SJSA1 (cell line): ENCODE data around the gene NEGR1. TPM values are rescaled to one million over a fixed set of nuclear protein-coding genes. Genes with fewer than 3 reads are reported as not detected.

ENCODE experiments used
- DNase-seq, 2 experiments: peaks; one replicate each; pipeline ENCODE4 v3.0.0-alpha.2; 2015 to 2020; ENCODE audit warnings: low spot score in 2 of 2, low read depth in 1 of 2
- H3K27ac ChIP-seq: fragments of 250-450 bp; sonication (Bioruptor Pico); 2 replicates; pipeline ENCODE4 v1.5.1; 2020; ENCODE audit warnings: mild to moderate bottlenecking, moderate library complexity
- H3K27me3 ChIP-seq: fragments of 250-450 bp; sonication (Bioruptor Pico); replicated peaks from 2 replicates; pipeline ENCODE4 v1.5.1; 2020; ENCODE audit warnings: mild to moderate bottlenecking, moderate library complexity
- H3K36me3 ChIP-seq: fragments of 250-450 bp; sonication (Bioruptor Pico); 2 replicates; pipeline ENCODE4 v1.5.1; 2020; ENCODE audit warnings: mild to moderate bottlenecking
- H3K4me1 ChIP-seq: fragments of 250-450 bp; sonication (Bioruptor Pico); replicated peaks from 2 replicates; pipeline ENCODE4 v1.6.1; 2021; ENCODE audit warnings: mild to moderate bottlenecking
- H3K4me3 ChIP-seq: fragments of 250-450 bp; sonication (Bioruptor Pico); 2 replicates; pipeline ENCODE4 v1.5.1; 2020; ENCODE audit warnings: mild to moderate bottlenecking
- H3K9me3 ChIP-seq: fragments of 250-450 bp; sonication (Bioruptor Pico); replicated peaks from 2 replicates; pipeline ENCODE4 v1.5.1; 2020; ENCODE audit warnings: mild to moderate bottlenecking
- total RNA-seq: library from RNA; depleted of rRNA; stranded (reverse); fragments of >200 nt; shearing (Covaris generic); gene quantifications from 2 replicates; pipeline ENCODE4 v1.2.3, GENCODE V29; 2014

The NEGR1 gene
- total RNA-seq, 1 experiment from 2014 or later, result 1.9 TPM

GRCh38 chr1:71526824-71527223 is 755.5 kb downstream of the NEGR1 start:
- Histone ChIP-seq H3K27ac (no peak overlapping the region), H3K27me3 (no peaks in the 10 kb centered on the region), H3K4me1 (no peaks in the 10 kb centered on the region), H3K9me3 (no peaks in the 10 kb centered on the region), H3K4me3 (no peak overlapping the region), H3K36me3 (no peaks in the 10 kb centered on the region)
- no peak for DNase-seq

- Histone ChIP-seq H3K4me1 (no peaks in the 10 kb centered on the region), H3K36me3 (no peaks in the 10 kb centered on the region), H3K27ac (no peak overlapping the region), H3K4me3 (no peak overlapping the region), H3K27me3 (no peaks in the 10 kb centered on the region), H3K9me3 (no peaks in the 10 kb centered on the region)
- DNase-seq, result no peak
Measured at GRCh38 chr1:71522721-71523120, 759.6 kb downstream of the NEGR1 start.

GRCh38 chr1:71521655-71522264 is 760.6 kb downstream of the NEGR1 start:
- H3K9me3 ChIP-seq, result no peaks in the 10 kb centered on the region
- DNase-seq, result peak in 1 of 2 experiments; percentile 14
- no peaks in the 10 kb centered on the region for H3K27me3 ChIP-seq
- no peak overlapping the region for H3K4me3 ChIP-seq
- H3K4me1 ChIP-seq, result no peaks in the 10 kb centered on the region
- H3K27ac ChIP-seq, result no peak overlapping the region
- no peaks in the 10 kb centered on the region for H3K36me3 ChIP-seq

DNA sequence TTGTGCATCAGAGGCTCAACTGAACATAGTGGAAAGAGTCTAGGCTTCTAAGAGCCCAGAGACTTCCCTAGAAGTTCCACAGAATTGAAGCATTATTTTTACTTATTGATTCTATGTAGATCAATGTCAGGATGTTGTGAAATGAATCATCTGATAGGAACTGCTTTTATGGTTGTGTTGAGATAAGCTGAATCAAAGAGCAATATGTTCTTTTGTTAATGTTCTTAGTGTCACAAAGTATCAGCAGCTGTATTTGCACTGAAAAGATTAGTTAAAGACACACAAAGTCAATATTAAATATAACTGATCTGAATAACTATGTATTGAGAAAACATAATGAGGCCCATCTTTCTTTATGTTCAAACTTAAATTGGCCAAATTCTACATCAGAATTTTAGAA is 770.8 kb downstream of the NEGR1 start:
- H3K36me3 ChIP-seq, result no peaks in the 10 kb centered on the region
- no peaks in the 10 kb centered on the region for H3K9me3 ChIP-seq
- no peaks in the 10 kb centered on the region for H3K27me3 ChIP-seq
- no peak overlapping the region for H3K4me3 ChIP-seq
- DNase-seq, result no peak
- H3K4me1 ChIP-seq, result no peaks in the 10 kb centered on the region
- H3K27ac ChIP-seq, result no peak overlapping the region

DNA sequence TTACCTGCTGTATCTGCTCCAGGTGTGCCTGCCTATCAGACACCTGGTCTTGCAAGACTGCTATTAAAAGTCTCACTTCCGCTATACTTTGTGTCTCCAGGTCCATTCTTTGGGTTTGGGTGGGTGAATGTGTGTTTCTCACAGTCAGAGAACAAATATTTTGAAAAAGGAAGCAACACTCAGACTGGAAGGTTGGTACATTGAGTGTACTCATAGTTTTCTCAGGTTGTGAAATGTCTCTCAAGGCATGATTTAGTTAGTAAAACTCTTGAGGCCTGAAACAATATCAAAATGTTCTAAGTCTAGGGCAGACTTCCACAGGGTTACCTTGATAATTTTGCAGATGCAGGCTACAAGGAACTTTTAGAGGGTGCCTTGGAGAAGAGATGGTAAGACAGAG is 771.6 kb downstream of the NEGR1 start:
- no peak overlapping the region for H3K4me3 ChIP-seq
- no peaks in the 10 kb centered on the region for H3K36me3 ChIP-seq
- H3K27me3 ChIP-seq, result no peaks in the 10 kb centered on the region
- DNase-seq, result no peak
- no peaks in the 10 kb centered on the region for H3K9me3 ChIP-seq
- H3K4me1 ChIP-seq, result no peaks in the 10 kb centered on the region
- H3K27ac ChIP-seq, result no peak overlapping the region

DNA sequence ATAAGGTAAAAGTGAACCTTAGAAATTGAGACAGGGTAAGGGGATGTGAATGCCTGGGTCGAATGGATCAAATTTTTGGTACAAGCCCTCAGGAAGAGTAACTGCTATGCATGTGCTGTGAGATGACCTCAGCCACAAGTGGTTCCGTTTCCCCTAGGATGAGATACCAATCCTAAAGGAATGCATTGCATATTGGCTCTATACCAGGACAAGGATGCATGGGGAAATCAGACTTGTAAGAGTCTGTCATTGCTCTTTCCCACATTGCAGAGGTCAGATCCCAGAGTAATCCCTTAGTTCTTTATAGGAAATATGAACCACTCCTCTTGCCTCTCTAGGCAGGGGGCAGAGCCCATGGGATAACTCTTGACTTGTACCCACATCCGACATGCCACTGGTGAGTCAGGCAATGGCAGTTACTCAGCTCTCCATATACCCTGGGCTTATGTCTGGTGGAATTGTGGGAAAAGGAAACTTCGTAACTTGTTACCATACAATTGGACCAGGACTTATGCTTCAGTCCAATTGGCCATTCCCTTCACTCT is 773.2 kb downstream of the NEGR1 start:
- DNase-seq, result no peak
- Histone ChIP-seq H3K27ac (no peak overlapping the region), H3K4me1 (no peaks in the 10 kb centered on the region), H3K9me3 (no peaks in the 10 kb centered on the region), H3K36me3 (no peaks in the 10 kb centered on the region), H3K4me3 (no peak overlapping the region), H3K27me3 (no peaks in the 10 kb centered on the region)

DNA sequence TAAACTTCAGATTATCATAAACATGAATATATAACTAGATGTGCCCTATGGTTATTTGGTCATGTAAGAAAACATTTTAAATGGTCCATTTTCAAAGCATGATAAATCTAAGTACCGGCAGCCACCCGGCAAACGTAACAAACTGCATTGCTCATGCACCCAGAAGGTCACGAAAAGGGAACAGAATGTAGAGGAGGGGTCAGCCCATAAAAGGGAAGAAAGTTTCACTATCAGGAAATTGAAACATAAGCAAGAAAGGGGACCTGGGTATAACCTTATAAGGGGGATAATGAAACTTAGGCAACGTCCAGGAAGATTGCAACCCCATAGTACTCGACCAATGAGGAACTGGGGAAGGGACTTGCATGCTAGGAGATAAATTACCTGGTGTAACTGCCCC is 780.3 kb downstream of the NEGR1 start:
- Histone ChIP-seq H3K27ac (no peak overlapping the region), H3K4me3 (no peak overlapping the region), H3K27me3 (no peaks in the 10 kb centered on the region), H3K9me3 (no peaks in the 10 kb centered on the region), H3K36me3 (no peaks in the 10 kb centered on the region), H3K4me1 (no peaks in the 10 kb centered on the region)
- no peak for DNase-seq

DNA sequence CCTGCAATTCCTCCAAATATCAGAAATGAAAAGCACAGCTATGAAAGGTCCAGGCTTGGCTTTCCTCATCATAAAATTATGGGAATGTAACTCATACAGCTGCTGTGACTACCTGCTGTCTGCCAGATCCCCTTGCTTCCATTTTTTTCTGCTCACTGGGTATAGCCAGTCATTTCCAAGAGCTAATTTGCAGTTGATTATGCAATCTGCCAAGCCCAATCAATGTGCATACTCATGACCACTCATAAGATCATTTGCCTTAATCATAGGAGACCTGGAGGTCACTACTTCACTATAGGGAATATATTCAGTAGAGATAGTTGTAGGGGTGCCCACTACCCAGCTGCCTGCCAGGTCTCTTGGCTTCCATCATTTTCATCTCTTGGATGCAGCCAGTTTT is 783.8 kb downstream of the NEGR1 start:
- Histone ChIP-seq H3K4me1 (no peaks in the 10 kb centered on the region), H3K36me3 (no peaks in the 10 kb centered on the region), H3K27ac (no peak overlapping the region), H3K27me3 (no peaks in the 10 kb centered on the region), H3K4me3 (no peak overlapping the region), H3K9me3 (no peaks in the 10 kb centered on the region)
- DNase-seq, result no peak

DNA sequence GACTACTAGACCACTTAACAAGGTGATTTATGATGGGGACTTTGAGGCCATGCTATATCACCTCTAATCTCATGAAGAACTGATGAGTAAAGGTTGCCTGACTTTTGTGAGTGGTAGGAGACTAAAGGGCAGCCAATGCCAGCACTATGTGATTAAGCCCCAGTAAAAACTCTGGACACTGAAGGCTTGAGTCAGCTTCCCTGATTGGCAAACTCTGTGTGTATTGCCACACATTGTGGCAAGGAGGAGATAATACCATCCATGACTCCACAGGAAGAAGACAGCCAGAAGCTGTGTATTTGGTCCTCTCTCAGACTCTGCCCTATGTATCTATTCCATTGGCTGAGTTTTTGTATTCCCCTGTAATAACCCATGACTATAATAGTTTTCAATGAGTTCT is 788.2 kb downstream of the NEGR1 start:
- H3K36me3 ChIP-seq, result no peaks in the 10 kb centered on the region
- H3K27me3 ChIP-seq, result no peaks in the 10 kb centered on the region
- no peak overlapping the region for H3K27ac ChIP-seq
- H3K4me1 ChIP-seq, result no peaks in the 10 kb centered on the region
- no peak overlapping the region for H3K4me3 ChIP-seq
- no peak for DNase-seq
- no peaks in the 10 kb centered on the region for H3K9me3 ChIP-seq

DNA sequence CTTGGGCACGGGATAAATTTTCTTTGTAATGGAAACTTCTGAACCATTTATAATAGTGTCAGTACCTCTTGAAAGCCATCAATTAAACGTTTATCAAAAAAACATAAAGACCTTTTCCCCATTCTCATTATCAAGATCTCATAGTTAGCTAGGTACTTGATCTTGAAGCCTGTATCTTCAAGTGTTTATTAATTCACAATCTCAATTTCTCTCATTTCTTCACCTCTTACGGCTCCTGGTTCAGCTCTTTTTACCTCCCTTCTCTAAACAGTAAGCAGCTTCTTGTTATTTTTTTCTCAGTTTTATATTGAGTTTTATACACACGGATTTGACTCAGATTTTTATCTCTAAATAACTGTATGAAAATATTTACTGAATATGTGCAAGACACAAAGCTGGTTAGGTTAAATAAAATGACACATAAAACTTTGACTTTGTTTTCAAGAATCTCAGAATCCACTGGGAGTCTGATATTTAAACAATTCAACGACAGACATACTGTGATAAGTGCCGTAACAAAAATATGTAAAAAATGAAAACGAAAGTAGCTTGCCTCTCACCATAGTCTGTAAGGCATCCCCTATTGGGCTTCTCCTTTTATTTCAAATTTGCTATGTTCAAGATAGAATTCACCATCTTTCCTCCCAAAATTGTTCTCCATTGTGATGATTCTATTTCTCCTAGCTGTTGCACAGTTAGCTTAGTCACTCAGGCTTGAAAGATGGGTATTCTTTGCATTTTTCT is 789.9 kb downstream of the NEGR1 start:
- Histone ChIP-seq H3K4me3 (no peak overlapping the region), H3K27ac (no peak overlapping the region), H3K9me3 (no peaks in the 10 kb centered on the region), H3K4me1 (no peaks in the 10 kb centered on the region), H3K27me3 (no peaks in the 10 kb centered on the region), H3K36me3 (no peaks in the 10 kb centered on the region)
- DNase-seq, result no peak

DNA sequence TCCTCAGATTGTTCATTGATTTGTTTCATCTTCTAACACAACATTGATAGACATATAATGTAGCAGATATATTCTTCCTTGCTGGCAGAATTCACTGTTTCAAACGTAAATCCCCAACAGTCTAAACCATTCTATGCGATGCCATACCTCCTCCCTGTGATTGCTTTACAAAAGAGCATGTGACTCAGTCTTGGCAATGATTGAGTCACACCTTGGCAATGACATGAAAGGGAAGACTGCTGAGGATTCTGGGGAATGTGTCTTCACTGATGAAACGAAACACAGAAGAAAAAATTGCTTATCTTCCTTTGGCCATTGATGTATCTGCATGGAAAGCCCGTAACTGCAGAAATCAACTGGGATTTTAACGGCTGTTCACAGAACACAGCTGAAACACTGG is 791.9 kb downstream of the NEGR1 start:
- Histone ChIP-seq H3K27me3 (no peaks in the 10 kb centered on the region), H3K4me3 (no peak overlapping the region), H3K9me3 (no peaks in the 10 kb centered on the region), H3K36me3 (no peaks in the 10 kb centered on the region), H3K4me1 (no peaks in the 10 kb centered on the region), H3K27ac (no peak overlapping the region)
- DNase-seq, result no peak

DNA sequence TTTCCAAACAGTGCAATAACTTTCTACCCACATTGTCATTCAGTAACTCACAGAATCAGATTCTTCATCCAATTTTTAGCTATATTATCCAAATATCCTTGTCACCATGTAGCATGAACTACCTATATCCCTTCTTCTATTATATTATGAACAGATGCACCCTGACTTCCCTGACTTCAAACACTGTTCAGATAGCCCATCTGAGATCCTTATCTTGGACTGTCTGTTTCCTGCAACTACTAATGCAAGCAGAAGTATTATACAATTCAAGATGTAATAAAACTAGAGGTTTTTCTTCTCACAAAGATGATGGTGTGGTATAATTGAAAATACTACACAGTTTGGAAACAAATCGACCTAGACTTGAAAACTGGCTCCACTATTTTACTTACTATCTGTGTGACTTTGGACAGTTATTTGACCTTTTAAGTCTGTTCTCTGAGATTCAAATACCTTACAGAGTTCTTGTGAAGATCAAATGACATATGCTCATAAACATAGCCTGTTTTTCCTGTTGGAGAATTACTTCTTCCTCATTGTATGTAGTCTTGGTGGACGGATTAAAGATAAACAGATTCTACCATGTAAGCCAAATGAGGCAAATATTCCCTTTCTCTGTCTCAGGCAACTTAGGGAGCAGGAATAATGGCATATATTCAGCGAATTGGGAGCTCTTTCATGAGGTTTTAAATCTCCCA is 793.6 kb downstream of the NEGR1 start:
- H3K4me1 ChIP-seq, result no peaks in the 10 kb centered on the region
- no peak for DNase-seq
- H3K27me3 ChIP-seq, result no peaks in the 10 kb centered on the region
- no peaks in the 10 kb centered on the region for H3K36me3 ChIP-seq
- no peak overlapping the region for H3K27ac ChIP-seq
- no peaks in the 10 kb centered on the region for H3K9me3 ChIP-seq
- no peak overlapping the region for H3K4me3 ChIP-seq

DNA sequence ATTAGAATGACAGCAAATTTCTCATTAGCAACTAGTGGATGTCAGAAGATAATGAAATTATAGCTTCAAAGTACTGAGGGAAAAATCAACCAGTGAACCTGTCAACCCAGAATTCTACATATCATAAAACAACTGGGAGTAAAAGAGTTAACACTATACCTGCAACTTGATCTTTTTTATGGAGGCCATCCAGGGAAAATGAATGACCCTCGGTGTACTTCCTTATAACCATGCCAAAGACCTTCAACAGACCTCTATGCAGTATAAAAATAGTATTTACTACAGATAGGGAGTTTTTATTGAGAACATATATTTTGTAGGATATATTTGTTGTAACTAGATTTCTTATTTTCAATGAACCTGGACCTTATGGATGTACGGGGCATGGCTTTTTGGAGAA is 809.0 kb downstream of the NEGR1 start:
- no peak overlapping the region for H3K27ac ChIP-seq
- H3K27me3 ChIP-seq, result no peaks in the 10 kb centered on the region
- no peaks in the 10 kb centered on the region for H3K36me3 ChIP-seq
- H3K4me3 ChIP-seq, result no peak overlapping the region
- no peaks in the 10 kb centered on the region for H3K9me3 ChIP-seq
- no peak for DNase-seq
- no peaks in the 10 kb centered on the region for H3K4me1 ChIP-seq

- H3K36me3 ChIP-seq, result no peaks in the 10 kb centered on the region
- no peak overlapping the region for H3K27ac ChIP-seq
- H3K4me3 ChIP-seq, result no peak overlapping the region
- no peaks in the 10 kb centered on the region for H3K9me3 ChIP-seq
- DNase-seq, result no peak
- no peaks in the 10 kb centered on the region for H3K27me3 ChIP-seq
- H3K4me1 ChIP-seq, result no peaks in the 10 kb centered on the region
Measured at GRCh38 chr1:71465093-71465492, 817.2 kb downstream of the NEGR1 start.
